Limb (tissue), 2 donors: ENCODE results near the gene FLYWCH1.
A peak's percentile ranks its signal among the peaks of the same experiment; 100 is the strongest.

Source experiments
- DNase-seq, 2 donors: peaks; one replicate each; pipeline ENCODE4 v3.0.0-alpha.2; 2016; ENCODE audit errors: extremely low spot score in 2 of 2

FLYWCH1 gene

GRCh38 chr16:2911638-2912329 is at the start of gene FLYWCH1:
Gene FLYWCH1 (plus strand): TSS chr16:2911931. CDS start chr16:2929686, 17,755 bp downstream.
- DNase-seq: peak; percentile 98 to 99

GRCh38 chr16:2865651-2866050 is 46.1 kb upstream of the FLYWCH1 start:
- no peak for DNase-seq

GRCh38 chr16:2866431-2866830 is 45.3 kb upstream of the FLYWCH1 start:
- no peak for DNase-seq

- DNase-seq: no peak
Observed at GRCh38 chr16:2867661-2867986, 44.1 kb upstream of the FLYWCH1 start.

GRCh38 chr16:2867987-2868789 is 43.5 kb upstream of the FLYWCH1 start:
- peak; percentile 86 to 97 for DNase-seq

GRCh38 chr16:2871926-2872325 is 39.8 kb upstream of the FLYWCH1 start:
- no peak for DNase-seq

GRCh38 chr16:2874032-2874911 is 37.5 kb upstream of the FLYWCH1 start:
- no peak for DNase-seq

GRCh38 chr16:2874912-2875362 is 36.8 kb upstream of the FLYWCH1 start:
- peak; percentile 72 for DNase-seq

- no peak for DNase-seq
Observed at GRCh38 chr16:2879854-2880508, 31.8 kb upstream of the FLYWCH1 start.

- no peak for DNase-seq
Observed at GRCh38 chr16:2881783-2882649, 29.7 kb upstream of the FLYWCH1 start.

GRCh38 chr16:2882650-2883457 is 28.9 kb upstream of the FLYWCH1 start, which contains the start of gene FLYWCH2:
Gene FLYWCH2 (plus strand): TSS chr16:2883215. CDS start chr16:2896450, 13,235 bp downstream.
- peak; percentile 98 to 100 for DNase-seq

- no peak for DNase-seq
Observed at GRCh38 chr16:2883458-2883908, 28.2 kb upstream of the FLYWCH1 start.

- DNase-seq: no peak
Observed at GRCh38 chr16:2884041-2884451, 27.7 kb upstream of the FLYWCH1 start.

GRCh38 chr16:2894231-2894630 is 17.5 kb upstream of the FLYWCH1 start:
- no peak for DNase-seq

- DNase-seq: no peak
Observed at GRCh38 chr16:2895813-2896212, 15.9 kb upstream of the FLYWCH1 start.

GRCh38 chr16:2896480-2897010 is 15.2 kb upstream of the FLYWCH1 start:
- no peak for DNase-seq

- DNase-seq: no peak
Observed at GRCh38 chr16:2897110-2897509, 14.6 kb upstream of the FLYWCH1 start.

- no peak for DNase-seq
Observed at GRCh38 chr16:2898831-2899563, 12.7 kb upstream of the FLYWCH1 start.
